Measurements from ENCODE around the gene SAMM50. TPM values are rescaled to one million over a fixed set of nuclear protein-coding genes. Genes with fewer than 3 reads are reported as not detected.
A peak's percentile ranks its signal among the peaks of the same experiment; 100 is the strongest.

The SAMM50 gene
- total and polyA plus RNA-seq, 2 experiments from 2014 or later = 37.6 to 53.5 TPM

GRCh38 chr22:43968614-43969013 lies 13.4 kb downstream of the SAMM50 start:
- Histone ChIP-seq H3K27me3 (no peaks in the 10 kb centered on the region), H3K9me2 (replicated peaks; ENCODE audit: insufficient read depth) (no peaks in the 10 kb centered on the region), H3K79me2 (no peaks in the 10 kb centered on the region), H3K9me3 (ENCODE audit: low read depth) (no peaks in the 10 kb centered on the region), H3K4me1 (ENCODE audit: insufficient read depth) (no peaks in the 10 kb centered on the region), H3K4me2 (no peak overlapping the region), H2AFZ (no peak overlapping the region), H3K4me3 (no peak overlapping the region), H3K36me3 (replicated peaks; ENCODE audit: insufficient read depth, low read depth) (peaks cover 3% of the 10 kb centered on the region), H4K20me1 (ENCODE audit: insufficient read depth, poor library complexity, severe bottlenecking) (no peaks in the 10 kb centered on the region), H3K27ac (no peak overlapping the region)
- DNase-seq (ENCODE audit: low spot score) = no peak
- TF ChIP-seq EZH2 (IDR thresholded peaks at IDR 0.05; ENCODE audit: borderline replicate concordance) = no peak
- TF ChIP-seq EZH2phosphoT487 (IDR thresholded peaks at IDR 0.05; ENCODE audit: low read depth, severe bottlenecking, unreplicated experiment) = no peak
- no peak for TF ChIP-seq CTCF (IDR thresholded peaks at IDR 0.05; ENCODE audit: poor library complexity)
- WGBS (ENCODE audit: low lambda C conversion rate, missing lambda C conversion rate) = 98% methylated on average over 7 of the region's 7 CpGs

GRCh38 chr22:43969021-43969878 lies 14.0 kb downstream of the SAMM50 start:
- no peak overlapping the region for H2AFZ ChIP-seq
- no peak overlapping the region for H3K4me3 ChIP-seq
- no peaks in the 10 kb centered on the region for H3K9me2 ChIP-seq (replicated peaks; ENCODE audit: insufficient read depth)
- H3K27ac ChIP-seq = no peak overlapping the region
- no peaks in the 10 kb centered on the region for H4K20me1 ChIP-seq (ENCODE audit: insufficient read depth, poor library complexity, severe bottlenecking)
- 95% methylated on average over 18 of the region's 19 CpGs for WGBS (ENCODE audit: low lambda C conversion rate, missing lambda C conversion rate)
- no peaks in the 10 kb centered on the region for H3K27me3 ChIP-seq
- H3K9me3 ChIP-seq (ENCODE audit: low read depth) = no peaks in the 10 kb centered on the region
- H3K79me2 ChIP-seq = no peaks in the 10 kb centered on the region
- DNase-seq (ENCODE audit: low spot score) = no peak
- no peak overlapping the region for H3K4me2 ChIP-seq
- H3K36me3 ChIP-seq (replicated peaks; ENCODE audit: insufficient read depth, low read depth) = no peaks in the 10 kb centered on the region
- TF ChIP-seq EZH2phosphoT487 (IDR thresholded peaks at IDR 0.05; ENCODE audit: low read depth, severe bottlenecking, unreplicated experiment) (no peak), CTCF (IDR thresholded peaks at IDR 0.05; ENCODE audit: poor library complexity) (no peak), EZH2 (IDR thresholded peaks at IDR 0.05; ENCODE audit: borderline replicate concordance) (no peak)
- no peaks in the 10 kb centered on the region for H3K4me1 ChIP-seq (ENCODE audit: insufficient read depth)

GRCh38 chr22:43969989-43970755 lies 14.9 kb downstream of the SAMM50 start:
- Histone ChIP-seq H3K4me2 (no peak overlapping the region), H3K4me3 (no peak overlapping the region), H3K27ac (peak overlapping the region; percentile 29), H3K27me3 (no peaks in the 10 kb centered on the region), H4K20me1 (ENCODE audit: insufficient read depth, poor library complexity, severe bottlenecking) (no peaks in the 10 kb centered on the region), H3K4me1 (ENCODE audit: insufficient read depth) (no peaks in the 10 kb centered on the region), H3K9me2 (replicated peaks; ENCODE audit: insufficient read depth) (no peaks in the 10 kb centered on the region), H2AFZ (no peak overlapping the region), H3K36me3 (replicated peaks; ENCODE audit: insufficient read depth, low read depth) (no peaks in the 10 kb centered on the region), H3K79me2 (no peaks in the 10 kb centered on the region), H3K9me3 (ENCODE audit: low read depth) (no peaks in the 10 kb centered on the region)
- peak; percentile 32 for DNase-seq (ENCODE audit: low spot score)
- WGBS (ENCODE audit: low lambda C conversion rate, missing lambda C conversion rate) = 87% methylated on average over 8 of the region's 8 CpGs
- no peak for TF ChIP-seq CTCF (IDR thresholded peaks at IDR 0.05; ENCODE audit: poor library complexity)
- no peak for TF ChIP-seq EZH2 (IDR thresholded peaks at IDR 0.05; ENCODE audit: borderline replicate concordance)
- no peak for TF ChIP-seq EZH2phosphoT487 (IDR thresholded peaks at IDR 0.05; ENCODE audit: low read depth, severe bottlenecking, unreplicated experiment)

Measured in hepatocyte (in vitro differentiated cells).